Mucosa of descending colon (tissue), 3 donors: ENCODE measurements around the gene ZBTB45. TPM values are rescaled to one million over a fixed set of nuclear protein-coding genes. Genes with fewer than 3 reads are reported as not detected.
A peak's percentile ranks its signal among the peaks of the same experiment; 100 is the strongest.

Experiments used
- ATAC-seq: fragments of 200-7000 bp; cut with Tn5 transposase; one replicate; pipeline ENCODE4 v1.9.1; 2020; ENCODE audit warnings: mild to moderate bottlenecking, moderate library complexity
- DNase-seq, 3 donors: peaks; one replicate each; pipeline ENCODE4 v3.0.0-alpha.2; 2020
- H3K36me3 ChIP-seq: fragments of 200-600 bp; one replicate; pipeline ENCODE4 v1.8.0; 2021; ENCODE audit warnings: low read depth, mild to moderate bottlenecking
- H3K4me1 ChIP-seq: fragments of 200-600 bp; one replicate; pipeline ENCODE4 v1.8.0; 2021; ENCODE audit warnings: low read depth, mild to moderate bottlenecking
- H3K4me3 ChIP-seq: fragments of 200-600 bp; one replicate; pipeline ENCODE4 v1.8.0; 2021; ENCODE audit warnings: mild to moderate bottlenecking
- H3K9me3 ChIP-seq: fragments of 200-600 bp; one replicate; pipeline ENCODE4 v1.8.0; 2021; ENCODE audit warnings: mild to moderate bottlenecking
- intact Hi-C, 2 donors: fragments of 100-400 bp; cut with DNase I in 1 of 2; cut with micrococcal nuclease in 1 of 2; formaldehyde crosslinking; loops; one replicate each; pipeline versions ENCODE4 v1.11.0 to v1.11.1; 2022; cut with DNase I, micrococcal nuclease
- long read RNA-seq, 2 donors: library from polyadenylated mRNA; unstranded; transcript quantifications; one replicate each; pipeline ENCODE4 v2.0.0, GENCODE V29; 2019 to 2021
- total RNA-seq, 3 donors: library from RNA; stranded (reverse); fragmentation: NEBNext Ultra II Directional in 2 of 3; extraction: Animal tissue kit (Norgen Biotek cat#: 25700) in 2 of 3; gene quantifications; one replicate each; pipeline versions ENCODE4 v1.2.1 to v1.2.4, GENCODE V29; 2021 to 2023
- TF ChIP-seq, protein P1 (sequence below): fragments of 200-600 bp; IDR thresholded peaks from one replicate; pipeline ENCODE4 v1.8.0; 2022; ENCODE audit warnings: antibody characterized with exemption, mild to moderate bottlenecking
- donor health status: DM: no; HTN: no; CAD: no; lungs with moderate emphysema.
- donor health status: DM: no; HTN: no; CAD: no.
- donor health status: DM: no; HTN: yes; CAD: no.

ZBTB45 gene
- 10 to 100 TPM; 12.1 to 16.7 (median 13.4) TPM for total RNA-seq
- long read RNA-seq, donor 1, transcript ZBTB45-202 (3 exons, 2,541 nt) = major isoform, 7 of 16 reads
- long read RNA-seq, donor 1, partial matches to known transcripts = 7 of 16 reads
- long read RNA-seq, donor 1, other reads (novel, unspliced or antisense) = 1 of 16 reads
- long read RNA-seq, donor 2, partial matches to known transcripts = 0 of 1 reads
- long read RNA-seq, donor 2, other reads (novel, unspliced or antisense) = 0 of 1 reads

- intact Hi-C loops = no loop called here
- DNase-seq = peak; percentile 91 to 96 (median 94)
- ATAC-seq = peak; percentile 87
- Histone ChIP-seq H3K36me3 (no peaks in the 10 kb centered on the region), H3K9me3 (no peaks in the 10 kb centered on the region), H3K4me1 (peaks cover 23% of the 10 kb centered on the region), H3K4me3 (peak within 1 kb of the TSS; percentile 43)
- TF ChIP-seq, protein P1, sequence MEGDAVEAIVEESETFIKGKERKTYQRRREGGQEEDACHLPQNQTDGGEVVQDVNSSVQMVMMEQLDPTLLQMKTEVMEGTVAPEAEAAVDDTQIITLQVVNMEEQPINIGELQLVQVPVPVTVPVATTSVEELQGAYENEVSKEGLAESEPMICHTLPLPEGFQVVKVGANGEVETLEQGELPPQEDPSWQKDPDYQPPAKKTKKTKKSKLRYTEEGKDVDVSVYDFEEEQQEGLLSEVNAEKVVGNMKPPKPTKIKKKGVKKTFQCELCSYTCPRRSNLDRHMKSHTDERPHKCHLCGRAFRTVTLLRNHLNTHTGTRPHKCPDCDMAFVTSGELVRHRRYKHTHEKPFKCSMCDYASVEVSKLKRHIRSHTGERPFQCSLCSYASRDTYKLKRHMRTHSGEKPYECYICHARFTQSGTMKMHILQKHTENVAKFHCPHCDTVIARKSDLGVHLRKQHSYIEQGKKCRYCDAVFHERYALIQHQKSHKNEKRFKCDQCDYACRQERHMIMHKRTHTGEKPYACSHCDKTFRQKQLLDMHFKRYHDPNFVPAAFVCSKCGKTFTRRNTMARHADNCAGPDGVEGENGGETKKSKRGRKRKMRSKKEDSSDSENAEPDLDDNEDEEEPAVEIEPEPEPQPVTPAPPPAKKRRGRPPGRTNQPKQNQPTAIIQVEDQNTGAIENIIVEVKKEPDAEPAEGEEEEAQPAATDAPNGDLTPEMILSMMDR = peak; percentile 63
These were observed at the start of gene ZBTB45 for GRCh38 chr19:58519355-58520256. TSS of gene ZBTB45 (minus strand) at chr19:58519810. CDS start at chr19:58517673, 2,137 bp downstream.

GRCh38 chr19:58568453-58569130, 49.0 kb upstream of the ZBTB45 start:
- no peak for ATAC-seq
- DNase-seq = peak; percentile 2 to 17 (median 12)
- H3K36me3 ChIP-seq = no peaks in the 10 kb centered on the region

DNA sequence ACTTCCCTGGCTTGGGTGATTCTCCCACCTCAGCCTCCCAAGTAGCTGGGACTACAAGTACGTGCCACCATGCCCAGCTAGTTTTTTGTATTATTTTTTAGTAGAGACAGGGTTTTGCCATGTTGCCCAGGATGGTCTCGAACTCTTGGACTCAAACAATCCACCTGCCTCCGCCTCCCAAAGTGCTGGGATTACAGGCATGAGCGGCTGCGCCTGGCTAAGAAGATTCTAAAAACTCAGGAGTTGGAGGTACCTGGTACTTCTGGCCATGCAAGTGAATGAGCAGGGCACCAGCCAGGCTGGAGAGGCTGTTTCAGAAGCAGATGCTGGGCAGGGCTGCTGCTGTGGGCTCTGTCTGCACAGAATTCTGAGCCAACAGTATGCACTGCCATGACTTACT, 47.4 kb upstream of the ZBTB45 start:
- Histone ChIP-seq H3K9me3 (no peaks in the 10 kb centered on the region), H3K4me1 (peaks cover 18% of the 10 kb centered on the region), H3K4me3 (no peak overlapping the region), H3K36me3 (no peaks in the 10 kb centered on the region)
- peak; percentile 2 to 19 (median 10) for DNase-seq
- intact Hi-C loops = no loop called here
- no peak for ATAC-seq
- TF ChIP-seq, protein P1 = no peak

More at GRCh38 chr19:58568453-58569130, 49.0 kb upstream of the ZBTB45 start:
- Histone ChIP-seq H3K4me3 (no peak overlapping the region), H3K4me1 (peaks cover 8% of the 10 kb centered on the region), H3K9me3 (no peaks in the 10 kb centered on the region)
- intact Hi-C loops = no loop called here
- TF ChIP-seq, protein P1 = no peak

- intact Hi-C loops = no loop called here
- Histone ChIP-seq H3K4me3 (no peak overlapping the region), H3K9me3 (no peaks in the 10 kb centered on the region), H3K4me1 (peaks cover 31% of the 10 kb centered on the region), H3K36me3 (peaks cover 1% of the 10 kb centered on the region)
- DNase-seq (peak in 2 of 3 donors; percentile 26 to 34), ATAC-seq (no peak)
- TF ChIP-seq, protein P1 = no peak
These were observed 44.2 kb upstream of the ZBTB45 start for GRCh38 chr19:58563823-58564222.

GRCh38 chr19:58563034-58563573, 43.5 kb upstream of the ZBTB45 start:
- ATAC-seq = no peak
- Histone ChIP-seq H3K4me1 (peaks cover 31% of the 10 kb centered on the region), H3K4me3 (no peak overlapping the region), H3K9me3 (no peaks in the 10 kb centered on the region), H3K36me3 (peaks cover 3% of the 10 kb centered on the region)
- TF ChIP-seq, protein P1 = no peak
- DNase-seq = peak in 2 of 3 donors; percentile 69 to 70
- intact Hi-C loops = no loop called here
